Measurements from ENCODE around the gene BIK. TPM values are rescaled to one million over a fixed set of nuclear protein-coding genes. Genes with fewer than 3 reads are reported as not detected.

The BIK gene
- total RNA-seq, 1 donor from 2014 or later, result 0.79 TPM

DNA sequence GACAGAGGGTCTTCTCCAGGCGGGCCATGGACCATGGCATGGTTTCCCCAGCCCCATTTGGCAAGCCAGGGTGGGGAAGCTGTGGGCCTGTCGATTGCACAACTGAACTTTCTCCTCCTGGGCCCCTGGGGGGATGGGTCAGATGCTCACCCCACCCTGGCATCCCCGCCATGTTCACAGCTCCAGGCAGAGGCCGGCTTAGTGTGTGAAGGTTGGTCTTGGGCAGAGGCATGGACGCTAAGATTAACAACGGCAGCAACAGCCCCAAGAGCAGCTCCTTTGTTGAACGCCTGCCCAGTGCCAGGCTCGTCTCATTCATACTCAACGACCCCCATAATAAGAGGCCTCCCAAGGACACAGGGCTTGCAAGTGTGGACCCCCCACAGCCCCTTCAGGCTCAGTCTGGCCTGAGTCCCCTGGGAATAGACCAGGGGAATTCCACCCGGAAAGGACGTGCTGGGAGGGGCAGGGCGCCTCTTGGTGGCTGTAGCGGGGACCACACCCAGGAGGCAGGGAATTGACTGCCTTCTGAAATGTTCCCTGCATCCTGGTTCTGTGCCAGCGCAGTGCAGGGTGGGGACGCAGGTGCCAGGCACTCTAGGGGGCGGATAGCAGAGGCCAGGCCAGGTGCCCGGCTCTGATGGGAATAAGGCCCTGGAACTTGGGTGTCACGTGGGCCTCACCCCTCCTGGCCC lies 49.1 kb downstream of the BIK start:
- peak; percentile 58 to 60 for DNase-seq (ENCODE audit: low read depth in 2 of 2)

DNA sequence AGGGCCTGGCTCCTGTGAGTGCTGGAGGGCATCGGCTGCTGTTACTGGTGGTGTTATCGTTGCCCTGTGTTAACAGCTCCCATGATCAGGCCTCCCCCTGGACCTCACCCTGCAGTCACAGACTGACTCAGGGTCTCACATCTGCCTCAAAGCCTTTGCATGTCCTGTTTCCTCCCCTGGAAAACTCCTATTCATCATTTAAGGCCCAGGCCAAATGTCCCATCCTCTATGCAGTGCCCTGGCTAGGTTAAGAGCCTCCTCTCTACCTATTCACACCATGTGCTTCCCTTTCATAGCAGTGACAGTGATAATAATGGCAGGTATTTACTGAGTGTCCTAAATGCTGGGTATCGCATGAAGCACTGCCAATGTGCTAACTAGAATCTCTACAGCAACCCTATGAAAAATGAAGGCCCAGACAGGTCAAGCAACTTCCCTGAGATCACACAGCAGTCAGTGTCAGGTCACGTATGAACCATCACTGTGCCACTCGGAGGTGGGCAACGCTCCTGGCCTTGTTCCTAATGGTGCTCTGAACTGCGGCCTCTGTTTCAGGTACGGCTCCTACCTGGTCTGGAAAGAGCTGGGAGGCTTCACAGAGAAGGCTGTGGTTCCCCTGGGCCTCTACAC lies 50.1 kb downstream of the BIK start:
- no peak for DNase-seq (ENCODE audit: low read depth in 2 of 2)

DNA sequence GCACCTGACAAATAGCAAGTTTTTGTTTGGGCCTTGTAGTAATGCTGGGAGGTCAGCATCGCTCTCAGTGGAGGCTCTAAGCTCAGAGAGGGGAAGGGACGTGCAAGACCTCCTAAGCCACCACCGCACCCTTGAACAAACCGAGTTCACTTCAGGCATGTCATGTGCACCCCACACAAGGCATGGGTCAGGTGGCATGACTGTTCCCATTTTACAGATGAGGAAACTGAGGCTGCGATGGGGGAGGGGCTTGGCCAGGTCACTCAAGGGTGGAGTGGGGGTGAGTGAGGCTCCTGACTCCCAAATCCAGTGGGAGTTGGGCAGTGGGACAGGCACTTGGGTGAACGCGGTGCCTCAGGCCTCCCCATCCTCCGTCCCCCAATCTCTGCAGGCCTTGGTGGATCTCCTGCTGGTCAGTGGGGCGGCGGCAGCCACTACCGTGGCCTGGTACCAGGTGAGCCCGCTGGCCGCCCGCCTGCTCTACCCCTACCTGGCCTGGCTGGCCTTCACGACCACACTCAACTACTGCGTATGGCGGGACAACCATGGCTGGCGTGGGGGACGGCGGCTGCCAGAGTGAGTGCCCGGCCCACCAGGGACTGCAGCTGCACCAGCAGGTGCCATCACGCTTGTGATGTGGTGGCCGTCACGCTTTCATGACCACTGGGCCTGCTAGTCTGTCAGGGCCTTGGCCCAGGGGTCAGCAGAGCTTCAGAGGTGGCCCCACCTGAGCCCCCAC lies 52.0 kb downstream of the BIK start:
- no peak for DNase-seq (ENCODE audit: low read depth in 2 of 2)

DNA sequence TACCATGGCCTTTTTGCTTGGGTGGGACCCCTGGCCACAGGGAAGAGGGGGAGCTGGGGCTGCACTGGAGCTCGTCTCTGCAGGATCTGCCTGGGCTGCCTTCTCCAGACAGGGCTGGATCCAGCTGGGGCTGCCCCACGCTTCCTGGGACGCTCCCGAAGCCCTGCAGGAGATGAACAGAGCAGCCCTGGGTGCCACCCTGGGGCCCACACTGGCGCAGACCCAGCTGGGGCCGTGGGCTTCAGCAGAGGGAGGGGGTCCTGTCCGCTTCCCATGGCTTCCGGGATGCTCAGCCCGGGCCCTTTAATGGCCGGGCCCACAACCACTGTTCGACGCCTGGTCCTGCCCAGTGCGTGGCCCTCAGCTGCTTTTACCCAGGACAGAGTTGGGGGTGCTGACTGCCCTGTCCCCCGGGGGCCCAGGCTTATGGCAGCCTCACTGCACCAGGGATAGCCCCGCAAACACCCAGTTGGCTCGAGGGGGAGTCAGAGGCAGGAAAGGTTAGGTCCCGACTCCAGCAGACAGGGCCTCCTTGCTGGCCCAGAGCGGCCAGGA lies 52.8 kb downstream of the BIK start:
- no peak for DNase-seq (ENCODE audit: low read depth in 2 of 2)

DNA sequence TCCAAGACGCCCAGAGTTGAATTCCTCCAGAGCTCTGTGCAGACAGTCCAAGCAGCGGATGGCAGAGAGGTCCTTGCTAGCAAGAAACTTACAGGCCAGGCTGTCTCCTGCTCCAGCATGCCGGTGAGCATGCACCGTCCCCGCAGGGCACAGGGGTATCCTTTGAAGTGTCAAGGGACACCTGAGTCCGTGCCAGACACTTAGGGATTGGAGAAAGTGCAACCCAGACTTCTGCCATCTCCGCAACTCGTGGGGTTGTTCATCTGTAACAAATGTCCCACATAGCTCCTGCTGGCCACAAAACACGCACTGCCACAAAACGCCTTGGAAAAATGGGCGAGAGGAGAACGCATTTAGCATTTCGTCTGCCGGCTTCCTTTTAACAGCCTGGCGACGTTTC lies 54.1 kb downstream of the BIK start:
- peak; percentile 25 to 29 for DNase-seq (ENCODE audit: low read depth in 2 of 2)

DNA sequence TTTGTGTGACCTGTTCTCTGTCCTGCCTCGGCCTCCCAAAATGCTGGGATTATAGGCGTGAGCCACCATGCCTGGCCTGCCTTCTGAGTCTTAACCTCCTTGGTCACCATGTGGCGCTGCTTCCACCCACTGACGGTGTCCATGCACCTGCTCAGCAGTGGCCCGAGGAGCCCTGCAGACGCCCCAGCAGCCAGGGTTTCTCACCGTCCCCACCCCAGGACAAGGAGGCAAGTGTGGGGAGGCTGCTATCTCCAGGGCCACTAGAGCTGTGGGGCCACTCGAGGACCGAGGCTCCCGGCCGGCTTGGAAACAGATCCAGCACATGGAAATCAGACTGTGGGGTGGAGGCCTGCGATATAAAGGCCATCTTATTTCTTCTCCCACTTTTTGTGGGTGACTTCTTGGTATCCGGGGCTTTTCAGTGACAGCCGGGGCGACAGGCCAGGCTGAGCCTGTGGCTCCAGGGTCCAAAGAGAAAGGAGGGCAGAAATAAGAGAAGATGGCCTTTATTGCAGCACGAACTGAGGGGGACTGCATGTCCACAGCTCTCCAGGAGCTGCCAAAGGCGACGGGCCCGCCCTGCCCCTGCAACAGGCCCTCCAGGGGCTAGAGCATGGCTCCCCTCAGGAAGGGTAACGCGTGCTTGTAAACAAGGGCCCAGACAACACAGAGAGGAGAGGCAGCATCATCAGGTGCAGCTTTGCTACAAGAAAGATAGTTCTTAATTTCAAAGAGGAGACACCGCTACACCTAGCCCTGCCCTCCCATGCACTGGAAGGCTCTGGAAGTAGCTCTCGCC lies 55.8 kb downstream of the BIK start:
- no peak for DNase-seq (ENCODE audit: low read depth in 2 of 2)

DNA sequence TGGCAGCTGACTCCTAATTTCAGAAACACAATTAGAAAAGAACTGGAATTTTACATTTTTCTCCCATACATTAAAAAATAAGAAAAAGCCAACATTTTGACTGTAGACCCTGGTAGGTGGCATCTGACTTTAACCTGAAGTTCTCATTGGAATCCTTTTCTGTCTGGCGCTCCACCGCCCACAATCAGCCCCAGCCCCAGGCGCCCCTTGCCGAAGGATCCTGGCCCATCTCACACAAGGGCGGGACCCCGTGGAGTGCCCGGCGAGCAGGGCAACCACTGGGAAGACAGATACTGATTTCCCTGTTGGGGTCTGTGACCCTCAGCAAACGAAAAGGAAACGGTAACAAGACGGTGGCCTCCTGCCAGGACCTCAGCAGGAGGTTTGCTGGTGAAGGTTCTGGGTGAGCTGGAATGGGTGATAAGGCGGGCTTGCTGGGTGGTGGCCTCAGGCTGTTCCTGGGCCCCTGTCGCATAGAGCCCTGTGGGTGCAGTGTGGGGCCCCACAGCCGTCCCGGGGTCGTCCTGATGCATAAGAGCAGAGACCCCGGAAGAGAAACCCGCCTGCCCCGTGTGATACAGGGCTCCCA lies 56.5 kb downstream of the BIK start:
- DNase-seq (ENCODE audit: low read depth in 2 of 2), result no peak

DNA sequence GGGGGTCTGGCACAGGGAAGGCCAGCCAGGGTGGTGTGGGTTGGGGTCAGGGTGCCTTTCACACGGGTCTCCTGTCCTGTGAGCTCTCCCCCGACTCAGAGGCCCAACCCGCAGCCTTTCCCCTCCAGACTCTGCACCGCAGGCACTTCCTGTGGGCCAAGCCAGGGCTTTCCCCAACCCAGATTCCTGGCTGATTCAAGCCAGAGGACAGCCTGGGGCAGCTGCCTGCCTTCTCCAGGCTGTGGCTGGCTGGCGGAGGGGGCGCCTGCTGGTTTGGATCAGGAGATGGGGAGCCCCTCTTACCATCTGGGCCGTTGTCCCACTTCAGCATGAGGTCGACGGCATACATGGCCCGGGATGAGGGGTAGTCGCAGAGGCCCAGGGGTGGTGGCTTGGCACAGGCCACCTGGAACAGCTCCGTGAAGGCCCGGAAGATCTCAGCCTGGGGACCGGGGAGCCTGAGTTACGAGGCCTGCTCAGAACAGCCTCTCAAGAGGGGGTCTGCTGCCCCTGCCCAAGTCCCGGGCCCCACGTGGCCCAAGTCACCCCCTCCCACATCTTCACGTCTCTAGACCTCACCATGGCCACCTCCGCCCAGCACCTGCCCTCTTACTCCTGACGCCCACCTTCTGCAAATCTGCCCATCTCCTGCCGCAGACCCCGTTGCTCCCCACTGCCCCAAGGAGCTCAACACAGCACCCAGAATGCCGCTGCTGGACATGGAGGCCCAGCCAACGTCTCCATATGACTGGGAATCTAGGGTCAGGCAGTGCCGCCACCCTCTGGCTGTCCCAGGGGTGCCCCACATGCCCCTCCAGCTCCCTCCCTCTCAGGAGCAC lies 58.1 kb downstream of the BIK start:
- DNase-seq (ENCODE audit: low read depth in 2 of 2), result peak; percentile 33 to 48

DNA sequence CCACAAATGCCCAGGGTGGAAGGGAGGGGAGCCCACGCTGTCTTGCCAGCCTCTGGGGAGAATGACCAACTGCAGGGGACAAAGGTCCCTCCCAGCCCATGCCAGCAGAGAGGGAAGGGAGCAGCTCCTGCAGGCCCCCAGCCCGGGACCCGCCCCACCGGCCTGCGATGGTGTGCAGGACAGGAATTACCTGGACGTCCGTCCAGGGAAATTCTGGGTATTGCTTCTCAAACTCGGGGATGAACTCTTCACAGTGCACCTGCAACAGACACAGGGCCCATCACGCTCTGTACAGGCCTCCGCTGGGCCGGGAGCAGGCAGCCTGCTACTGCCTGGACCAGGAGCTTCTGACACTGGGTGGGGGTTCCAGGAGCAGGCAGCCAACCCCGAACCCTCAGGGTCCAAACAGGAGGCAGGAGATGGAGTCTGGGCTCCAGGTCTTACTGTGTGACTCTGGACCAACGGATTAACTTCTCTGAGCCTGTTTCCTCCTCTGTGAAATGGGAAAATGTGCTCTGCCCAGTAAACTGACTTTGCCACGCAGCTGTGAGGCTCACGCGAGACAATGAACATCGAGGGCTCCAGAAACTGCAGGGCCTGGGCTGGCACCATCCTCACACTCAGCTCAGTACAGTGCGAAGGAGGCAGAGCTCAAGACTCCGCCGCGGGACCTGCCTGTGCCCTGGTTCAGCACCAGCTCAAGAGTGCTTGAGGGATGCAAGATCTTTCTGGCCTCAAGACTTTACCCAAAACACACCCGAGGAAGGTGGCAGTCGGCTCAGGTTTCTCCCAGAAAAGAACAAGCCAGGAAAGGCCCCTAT lies 59.0 kb downstream of the BIK start:
- DNase-seq (ENCODE audit: low read depth in 2 of 2), result no peak

DNA sequence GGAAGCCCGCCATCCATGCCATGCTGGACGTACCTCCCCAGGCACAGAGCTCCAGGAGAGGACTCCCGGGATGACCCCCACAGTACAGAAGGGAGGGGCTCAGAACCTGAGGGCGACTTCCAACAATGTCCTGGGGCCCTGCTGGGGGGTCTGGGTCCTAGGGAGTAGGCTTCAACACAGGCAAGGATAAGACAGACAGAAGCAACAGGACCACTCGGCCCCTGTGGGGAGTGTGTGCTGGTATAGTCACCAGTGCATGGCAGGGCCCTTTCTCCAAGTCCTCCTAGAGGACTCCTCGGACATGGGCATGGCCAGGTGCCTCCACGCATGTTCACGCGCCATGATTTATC lies 59.6 kb downstream of the BIK start:
- no peak for DNase-seq (ENCODE audit: low read depth in 2 of 2)

DNA sequence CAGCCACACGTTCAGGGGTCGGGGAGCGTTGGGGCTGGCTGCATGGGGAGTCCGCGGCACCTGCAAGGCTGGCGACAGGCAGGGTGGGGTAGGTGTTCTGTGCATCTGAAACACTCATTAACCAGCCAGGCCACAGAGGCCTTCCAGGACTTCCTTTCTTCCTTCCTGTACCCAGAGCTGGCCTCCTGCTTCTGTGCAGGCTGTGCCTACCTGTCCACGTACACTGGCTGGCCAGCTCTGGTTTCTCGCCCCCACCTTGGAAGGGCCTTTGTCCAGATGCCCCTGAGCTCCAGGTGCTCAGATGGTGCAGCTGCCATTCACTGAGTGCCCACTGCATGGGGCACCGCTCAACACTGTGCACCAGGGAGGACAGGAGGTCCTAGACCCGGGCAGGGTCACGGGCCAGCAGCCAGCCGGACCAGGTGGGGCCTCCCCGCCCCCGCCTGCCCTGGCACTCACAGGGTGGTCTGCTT lies 60.5 kb downstream of the BIK start:
- DNase-seq (ENCODE audit: low read depth in 2 of 2), result no peak

DNA sequence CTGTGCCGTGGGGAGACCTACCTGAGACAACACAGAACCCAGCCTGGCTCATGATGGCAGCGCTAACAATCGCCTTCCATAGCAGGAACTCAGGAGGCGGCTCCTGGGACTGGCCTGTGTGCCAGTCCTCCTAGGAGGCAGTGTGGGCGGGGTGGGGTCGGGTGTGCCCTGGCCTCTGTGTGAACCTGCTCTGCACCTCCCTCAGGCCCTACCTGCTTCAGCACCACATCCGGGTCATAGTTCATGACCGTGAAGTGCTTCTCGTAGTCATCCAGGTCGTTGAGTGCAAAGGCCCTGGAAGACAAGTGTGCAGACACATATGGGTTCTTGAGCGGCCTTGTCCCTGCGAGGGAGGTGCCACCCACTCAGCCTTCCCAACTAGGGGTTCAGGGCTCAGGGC lies 61.1 kb downstream of the BIK start:
- no peak for DNase-seq (ENCODE audit: low read depth in 2 of 2)

DNA sequence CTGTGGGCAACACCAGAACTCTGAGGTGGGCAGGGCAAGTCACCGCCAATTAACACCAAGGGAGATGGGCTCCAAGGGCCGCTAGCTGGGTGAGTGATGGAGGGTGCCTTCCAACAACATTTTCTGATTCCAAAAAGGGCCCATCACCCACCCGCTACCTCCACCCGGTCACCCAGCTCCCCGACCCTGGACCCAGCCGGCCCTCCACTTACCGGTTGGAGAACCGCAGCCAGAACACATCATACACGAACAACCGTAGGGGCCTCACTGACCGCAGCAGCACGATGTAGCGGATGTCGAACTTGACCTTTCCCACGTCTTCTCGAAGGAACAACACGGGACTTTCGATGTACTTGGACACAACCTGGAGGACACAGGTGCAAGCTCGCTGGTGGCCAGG lies 61.6 kb downstream of the BIK start:
- no peak for DNase-seq (ENCODE audit: low read depth in 2 of 2)

DNA sequence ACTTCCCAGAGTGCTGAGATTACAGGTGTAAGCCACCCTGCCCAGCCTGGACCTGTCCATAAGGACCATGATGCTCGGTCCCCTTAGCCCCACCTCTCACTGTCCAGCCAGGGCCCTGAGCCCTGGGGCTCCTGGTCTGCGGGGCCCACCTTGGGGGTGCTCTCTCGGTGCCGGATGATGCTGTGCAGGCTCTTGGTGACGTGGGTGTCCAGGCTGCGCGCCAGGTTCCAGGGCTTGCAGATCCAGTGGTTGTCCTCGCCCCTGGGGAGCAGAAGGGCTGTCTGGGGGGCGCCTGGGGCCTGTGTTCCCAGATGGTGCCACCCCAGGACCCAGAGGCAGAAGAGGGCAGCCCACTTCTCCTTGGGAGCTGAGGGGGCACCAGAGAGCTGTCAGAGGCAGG lies 63.0 kb downstream of the BIK start:
- no peak for DNase-seq (ENCODE audit: low read depth in 2 of 2)

DNA sequence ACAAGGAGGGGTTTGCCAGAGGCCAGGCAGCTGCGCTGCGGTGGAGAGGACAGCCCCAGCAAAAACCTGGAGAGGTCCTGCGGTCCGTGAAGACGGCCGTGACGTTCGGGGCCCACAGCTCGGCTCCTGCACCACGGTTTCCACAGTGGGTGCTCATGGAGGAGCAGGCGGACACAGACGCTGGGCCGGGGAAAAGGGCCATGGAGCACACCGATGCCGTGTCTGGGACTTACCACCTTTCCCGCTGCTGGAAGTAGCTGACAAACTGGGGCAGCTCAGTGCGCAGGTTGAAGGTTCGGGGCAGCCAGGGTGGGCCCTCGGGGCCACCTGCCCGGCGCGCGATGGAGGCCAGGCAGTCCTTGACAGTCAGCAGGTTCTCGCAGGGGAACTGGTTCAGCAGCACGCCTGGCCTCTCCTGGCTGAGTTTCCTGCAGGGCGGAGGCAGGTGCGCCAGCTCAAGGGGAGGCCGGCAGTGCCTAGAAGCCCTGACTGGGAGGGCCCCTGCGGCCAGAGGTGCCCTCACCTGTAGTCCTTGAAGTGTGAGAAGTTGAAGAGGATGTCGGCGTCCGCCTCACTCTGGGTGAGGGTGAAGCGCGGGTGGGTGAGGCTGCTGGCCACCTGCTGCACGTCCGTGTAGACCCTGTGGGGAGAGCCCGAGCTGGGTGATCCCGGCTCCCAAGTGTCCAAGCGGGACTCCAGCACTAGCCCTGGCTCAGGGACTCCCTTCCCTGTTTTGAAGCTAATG lies 63.6 kb downstream of the BIK start:
- no peak for DNase-seq (ENCODE audit: low read depth in 2 of 2)

DNA sequence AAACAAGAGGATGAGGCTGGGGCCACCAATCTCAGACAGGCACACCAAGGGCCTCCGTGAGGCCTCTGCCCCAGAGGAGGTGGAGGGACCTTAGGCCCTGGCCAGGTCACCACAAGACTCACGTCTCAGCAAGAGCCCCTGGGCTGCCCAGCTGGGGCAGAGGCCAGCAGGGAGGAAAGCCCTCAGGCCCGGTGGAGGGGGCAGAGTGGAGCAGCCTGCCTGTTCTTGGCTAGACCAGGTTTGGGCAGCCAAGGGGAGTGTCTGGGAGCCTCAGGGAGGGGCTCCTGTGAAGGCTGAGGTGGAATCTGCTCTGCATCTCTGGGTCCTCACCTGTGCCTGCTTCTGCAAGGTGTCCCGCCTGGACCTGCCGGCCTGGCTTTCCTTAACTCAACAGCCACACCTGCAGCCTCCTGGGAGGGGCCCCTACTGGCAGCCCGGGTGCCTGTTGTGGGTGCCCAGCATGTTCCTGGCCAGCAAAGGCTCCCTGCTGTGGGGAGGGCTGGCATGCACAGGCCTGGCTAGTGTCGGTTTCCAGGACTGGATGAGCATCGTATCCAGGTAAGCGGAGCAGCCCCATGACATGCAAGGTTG lies 64.5 kb downstream of the BIK start:
- no peak for DNase-seq (ENCODE audit: low read depth in 2 of 2)

DNA sequence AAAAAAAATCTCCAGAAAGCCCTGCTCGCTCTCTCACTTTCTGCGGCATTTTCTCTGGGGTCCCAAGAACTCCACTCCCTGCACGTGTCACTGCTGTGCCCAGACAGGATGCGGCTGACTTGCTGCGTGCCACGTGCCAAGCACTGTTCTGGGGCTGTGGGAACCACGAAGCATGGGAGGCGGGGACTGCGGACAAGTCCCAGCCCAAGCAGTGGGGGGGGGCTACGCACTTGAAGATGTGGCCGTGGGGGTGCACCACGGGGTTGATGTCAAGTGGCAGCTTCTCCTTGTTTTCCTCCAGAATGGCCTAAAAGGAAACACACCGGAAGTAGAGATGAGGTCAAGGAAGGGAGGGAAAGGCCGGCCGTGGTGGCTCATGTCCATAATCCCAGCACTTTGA lies 65.5 kb downstream of the BIK start:
- DNase-seq (ENCODE audit: low read depth in 2 of 2), result peak in 1 of 2 donors; percentile 27

DNA sequence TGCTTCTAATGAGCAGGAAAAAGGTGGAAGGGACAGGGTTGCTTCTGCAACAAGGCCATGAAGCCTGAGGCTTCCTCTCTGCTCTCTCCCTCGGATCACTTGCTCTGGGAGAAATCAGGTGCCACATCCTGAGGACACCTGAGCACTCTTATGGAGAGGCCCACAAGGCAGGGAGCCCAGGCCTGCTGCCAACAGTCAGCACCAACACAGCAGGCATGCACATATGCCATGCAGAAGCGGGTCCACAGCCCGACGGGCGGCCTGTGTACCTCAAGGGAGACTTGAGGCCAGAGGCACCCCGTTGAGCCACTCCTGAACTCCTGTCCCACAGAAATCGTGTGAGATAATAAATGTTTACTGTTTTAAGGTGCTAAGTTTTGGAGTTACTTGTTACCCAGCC lies 66.9 kb downstream of the BIK start:
- no peak for DNase-seq (ENCODE audit: low read depth in 2 of 2)

All from lung microvascular endothelial cell (primary cell).